SK-N-SH (cell line): Measurements from ENCODE around the gene SIGLEC1.

Source experiments
- CHD2 ChIP-seq: fragments of 150-350 bp; IDR thresholded peaks from 2 replicates; pipeline ENCODE4 v1.6.1; 2018; ENCODE audit warnings: low read length; ENCODE audit not compliant: partially characterized antibody
- CTCF ChIP-seq: fragments of 200-600 bp; sonication (generic); IDR thresholded peaks from 2 replicates; pipeline ENCODE4 v1.6.1; 2017; ENCODE audit warnings: antibody characterized with exemption, mild to moderate bottlenecking, moderate library complexity
- EZH2phosphoT487 ChIP-seq: fragments of 200-600 bp; sonication (generic); IDR thresholded peaks from 2 replicates; pipeline ENCODE4 v1.6.1; 2017; ENCODE audit warnings: low read depth, mixed run types, mild to moderate bottlenecking, antibody characterized with exemption, moderate library complexity, borderline replicate concordance
- JUND ChIP-seq: IDR thresholded peaks from 2 replicates; pipeline ENCODE4 v1.4.0; 2012
- POLR2AphosphoS5 ChIP-seq: IDR thresholded peaks from 2 replicates; pipeline ENCODE4 v1.6.1; 2012; ENCODE audit warnings: low read depth, low read length
- RCOR1 ChIP-seq: fragments of 150-350 bp; IDR thresholded peaks from 2 replicates; pipeline ENCODE4 v1.6.1; 2017; ENCODE audit warnings: antibody characterized with exemption, low read length
- REST ChIP-seq: IDR thresholded peaks from 2 replicates; pipeline ENCODE4 v1.6.1; 2012; ENCODE audit warnings: mild to moderate bottlenecking, low read depth, low read length, moderate library complexity
- TEAD4 ChIP-seq: IDR thresholded peaks from 2 replicates; pipeline ENCODE4 v1.4.0; 2012; ENCODE audit warnings: mild to moderate bottlenecking, borderline replicate concordance; ENCODE audit not compliant: insufficient read depth
- USF2 ChIP-seq: fragments of 150-350 bp; IDR thresholded peaks from 2 replicates; pipeline ENCODE4 v1.6.1; 2017; ENCODE audit warnings: antibody characterized with exemption, low read length, low read depth, borderline replicate concordance
- TF ChIP-seq, protein P1 (sequence below): IDR thresholded peaks from 2 replicates; pipeline ENCODE4 v1.4.0; 2012; ENCODE audit warnings: low read depth
- TF ChIP-seq, protein P2 (sequence below): IDR thresholded peaks from 2 replicates; pipeline ENCODE4; 2012

DNA sequence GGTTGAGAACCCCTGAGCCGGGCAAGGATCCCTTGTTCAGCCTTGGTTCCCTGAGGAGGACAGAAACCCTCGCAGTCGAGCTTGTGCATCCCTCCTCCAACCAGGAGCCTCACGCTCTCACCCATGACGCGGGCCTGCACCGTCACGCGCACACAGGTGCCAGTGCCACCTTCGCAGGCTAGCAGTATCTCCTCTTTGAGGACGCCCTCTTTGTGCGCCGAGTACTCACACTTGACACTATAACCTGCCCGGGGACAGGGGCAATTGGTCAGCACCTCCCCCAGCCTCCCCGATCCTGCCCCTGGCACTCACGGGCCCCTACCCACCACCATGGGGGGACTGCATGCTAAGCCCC is 41.9 kb upstream of the SIGLEC1 start:
- TF ChIP-seq CTCF (no peak), POLR2AphosphoS5 (no peak), RCOR1 (no peak), USF2 (no peak), JUND (no peak), EZH2phosphoT487 (no peak), CHD2 (no peak), REST (no peak), TEAD4 (no peak)
- TF ChIP-seq, protein P1, sequence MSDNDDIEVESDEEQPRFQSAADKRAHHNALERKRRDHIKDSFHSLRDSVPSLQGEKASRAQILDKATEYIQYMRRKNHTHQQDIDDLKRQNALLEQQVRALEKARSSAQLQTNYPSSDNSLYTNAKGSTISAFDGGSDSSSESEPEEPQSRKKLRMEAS, result no peak
- TF ChIP-seq, protein P2, sequence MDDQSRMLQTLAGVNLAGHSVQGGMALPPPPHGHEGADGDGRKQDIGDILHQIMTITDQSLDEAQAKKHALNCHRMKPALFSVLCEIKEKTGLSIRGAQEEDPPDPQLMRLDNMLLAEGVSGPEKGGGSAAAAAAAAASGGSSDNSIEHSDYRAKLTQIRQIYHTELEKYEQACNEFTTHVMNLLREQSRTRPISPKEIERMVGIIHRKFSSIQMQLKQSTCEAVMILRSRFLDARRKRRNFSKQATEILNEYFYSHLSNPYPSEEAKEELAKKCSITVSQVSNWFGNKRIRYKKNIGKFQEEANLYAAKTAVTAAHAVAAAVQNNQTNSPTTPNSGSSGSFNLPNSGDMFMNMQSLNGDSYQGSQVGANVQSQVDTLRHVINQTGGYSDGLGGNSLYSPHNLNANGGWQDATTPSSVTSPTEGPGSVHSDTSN, result no peak
